ENCODE measurements around the gene LRRK1.

Gene LRRK1

DNA sequence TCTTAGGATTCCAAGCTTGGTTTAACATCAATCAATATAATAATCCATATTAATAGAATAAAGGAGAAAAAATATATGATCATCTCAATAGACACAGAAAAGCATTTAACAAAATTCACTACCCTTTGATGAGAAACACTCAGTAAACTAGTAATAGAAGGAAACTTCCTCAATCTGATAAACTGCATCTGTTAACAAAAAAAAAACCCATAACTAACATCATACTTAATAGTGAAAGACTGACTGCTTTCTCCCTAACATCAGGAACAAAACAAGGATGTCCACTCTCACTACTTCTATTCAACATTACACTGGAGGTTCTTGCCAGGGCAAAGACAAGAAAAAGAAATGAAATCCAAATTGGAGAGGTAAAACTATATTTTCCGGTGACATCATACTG, 30.5 kb downstream of the LRRK1 start:
- no peak for DNase-seq (ENCODE audit: low read depth in 2 of 2)
- TF ChIP-seq, protein P1, sequence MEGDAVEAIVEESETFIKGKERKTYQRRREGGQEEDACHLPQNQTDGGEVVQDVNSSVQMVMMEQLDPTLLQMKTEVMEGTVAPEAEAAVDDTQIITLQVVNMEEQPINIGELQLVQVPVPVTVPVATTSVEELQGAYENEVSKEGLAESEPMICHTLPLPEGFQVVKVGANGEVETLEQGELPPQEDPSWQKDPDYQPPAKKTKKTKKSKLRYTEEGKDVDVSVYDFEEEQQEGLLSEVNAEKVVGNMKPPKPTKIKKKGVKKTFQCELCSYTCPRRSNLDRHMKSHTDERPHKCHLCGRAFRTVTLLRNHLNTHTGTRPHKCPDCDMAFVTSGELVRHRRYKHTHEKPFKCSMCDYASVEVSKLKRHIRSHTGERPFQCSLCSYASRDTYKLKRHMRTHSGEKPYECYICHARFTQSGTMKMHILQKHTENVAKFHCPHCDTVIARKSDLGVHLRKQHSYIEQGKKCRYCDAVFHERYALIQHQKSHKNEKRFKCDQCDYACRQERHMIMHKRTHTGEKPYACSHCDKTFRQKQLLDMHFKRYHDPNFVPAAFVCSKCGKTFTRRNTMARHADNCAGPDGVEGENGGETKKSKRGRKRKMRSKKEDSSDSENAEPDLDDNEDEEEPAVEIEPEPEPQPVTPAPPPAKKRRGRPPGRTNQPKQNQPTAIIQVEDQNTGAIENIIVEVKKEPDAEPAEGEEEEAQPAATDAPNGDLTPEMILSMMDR (IDR thresholded peaks at IDR 0.05; ENCODE audit: low read depth, low read length): no peak
- H3K4me3 ChIP-seq (replicated peaks in 1 of 2; ENCODE audit: low read depth in 2 of 2, low read length in 2 of 2): no peak overlapping the region

DNA sequence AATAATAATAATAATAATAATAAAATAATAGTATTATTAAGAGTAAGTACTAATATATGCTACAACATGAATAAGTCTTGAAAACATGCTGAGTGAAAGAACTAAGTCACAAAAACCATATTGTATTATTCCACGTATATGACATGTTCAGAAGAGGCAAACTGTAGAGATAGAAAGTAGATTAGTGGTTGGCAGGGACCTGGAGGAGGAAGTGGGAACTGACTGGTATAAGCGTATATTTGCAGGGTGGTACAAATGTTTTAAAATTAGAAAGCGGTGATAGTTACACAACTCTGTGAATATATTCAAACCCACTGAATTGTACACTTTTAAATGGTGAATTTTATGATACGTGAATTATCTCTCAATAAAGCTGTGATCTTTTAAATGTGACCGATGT, 32.8 kb downstream of the LRRK1 start:
- no peak overlapping the region for H3K4me3 ChIP-seq (replicated peaks in 1 of 2; ENCODE audit: low read depth in 2 of 2, low read length in 2 of 2)

DNA sequence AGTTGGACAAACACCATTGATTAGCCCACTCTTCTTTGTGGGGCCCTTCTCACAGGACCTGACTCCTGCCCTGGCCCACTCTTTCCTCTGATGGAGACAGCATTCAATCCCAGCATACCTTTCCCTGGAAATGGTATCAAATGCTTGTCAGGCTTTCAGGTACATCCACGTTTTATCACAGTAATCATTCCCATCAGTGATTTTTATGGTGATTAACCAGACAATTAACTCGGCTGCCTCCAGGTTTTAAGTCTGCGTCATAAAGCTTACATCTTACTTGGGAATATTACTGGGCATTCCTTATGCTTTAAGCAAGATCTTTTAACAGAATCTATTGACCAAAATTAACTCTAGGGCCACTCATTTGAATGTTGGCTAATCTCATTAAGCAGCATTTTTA, 33.4 kb downstream of the LRRK1 start:
- TF ChIP-seq, protein P1 (IDR thresholded peaks at IDR 0.05; ENCODE audit: low read depth, low read length): no peak
- no peak for DNase-seq (ENCODE audit: low read depth in 2 of 2)

More for the DNA sequence above, 32.8 kb downstream of the LRRK1 start:
- no peak for DNase-seq (ENCODE audit: low read depth in 2 of 2)
- TF ChIP-seq, protein P1 (IDR thresholded peaks at IDR 0.05; ENCODE audit: low read depth, low read length): no peak

DNA sequence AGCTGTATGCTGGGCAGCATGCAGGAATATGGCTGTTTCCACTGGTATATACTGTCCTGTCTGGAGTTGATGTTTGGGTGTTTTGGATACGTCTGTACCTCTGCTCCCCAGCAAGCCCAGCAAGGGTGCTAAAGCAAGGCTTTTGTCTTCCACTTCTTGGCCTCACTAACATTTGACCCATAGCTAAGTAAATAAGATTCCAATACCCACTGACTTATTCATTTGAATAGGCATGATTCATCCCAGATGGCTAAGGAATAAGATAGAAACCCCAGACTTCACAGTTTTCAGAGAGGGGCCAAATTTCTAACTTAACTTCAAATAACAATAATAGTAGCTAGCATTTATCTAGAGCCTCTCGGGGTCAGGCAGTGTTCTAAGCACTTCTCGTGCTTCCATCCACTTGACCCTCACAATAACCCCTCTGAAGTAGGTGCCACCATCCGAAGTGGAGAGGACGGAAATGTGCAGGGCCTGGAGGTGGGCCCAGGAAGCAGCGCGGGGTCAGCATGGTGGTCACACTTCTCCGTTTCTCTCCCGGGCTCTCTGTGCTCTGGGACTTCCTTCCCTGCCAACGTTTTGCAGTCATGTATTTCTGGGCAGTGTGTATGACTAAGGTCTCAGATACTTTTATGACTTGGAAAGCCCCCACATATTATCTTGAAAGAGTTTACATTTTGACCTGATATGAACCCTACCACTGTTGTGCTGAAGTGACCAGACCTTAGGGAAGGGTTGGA, 39.3 kb downstream of the LRRK1 start:
- TF ChIP-seq, protein P1 (IDR thresholded peaks at IDR 0.05; ENCODE audit: low read depth, low read length): no peak
- H3K4me3 ChIP-seq (replicated peaks in 1 of 2; ENCODE audit: low read depth in 2 of 2, low read length in 2 of 2): no peak overlapping the region
- DNase-seq (ENCODE audit: low read depth in 2 of 2): peak; percentile 37 to 71

More for the DNA sequence above, 33.4 kb downstream of the LRRK1 start:
- H3K4me3 ChIP-seq (replicated peaks in 1 of 2; ENCODE audit: low read depth in 2 of 2, low read length in 2 of 2): no peak overlapping the region

DNA sequence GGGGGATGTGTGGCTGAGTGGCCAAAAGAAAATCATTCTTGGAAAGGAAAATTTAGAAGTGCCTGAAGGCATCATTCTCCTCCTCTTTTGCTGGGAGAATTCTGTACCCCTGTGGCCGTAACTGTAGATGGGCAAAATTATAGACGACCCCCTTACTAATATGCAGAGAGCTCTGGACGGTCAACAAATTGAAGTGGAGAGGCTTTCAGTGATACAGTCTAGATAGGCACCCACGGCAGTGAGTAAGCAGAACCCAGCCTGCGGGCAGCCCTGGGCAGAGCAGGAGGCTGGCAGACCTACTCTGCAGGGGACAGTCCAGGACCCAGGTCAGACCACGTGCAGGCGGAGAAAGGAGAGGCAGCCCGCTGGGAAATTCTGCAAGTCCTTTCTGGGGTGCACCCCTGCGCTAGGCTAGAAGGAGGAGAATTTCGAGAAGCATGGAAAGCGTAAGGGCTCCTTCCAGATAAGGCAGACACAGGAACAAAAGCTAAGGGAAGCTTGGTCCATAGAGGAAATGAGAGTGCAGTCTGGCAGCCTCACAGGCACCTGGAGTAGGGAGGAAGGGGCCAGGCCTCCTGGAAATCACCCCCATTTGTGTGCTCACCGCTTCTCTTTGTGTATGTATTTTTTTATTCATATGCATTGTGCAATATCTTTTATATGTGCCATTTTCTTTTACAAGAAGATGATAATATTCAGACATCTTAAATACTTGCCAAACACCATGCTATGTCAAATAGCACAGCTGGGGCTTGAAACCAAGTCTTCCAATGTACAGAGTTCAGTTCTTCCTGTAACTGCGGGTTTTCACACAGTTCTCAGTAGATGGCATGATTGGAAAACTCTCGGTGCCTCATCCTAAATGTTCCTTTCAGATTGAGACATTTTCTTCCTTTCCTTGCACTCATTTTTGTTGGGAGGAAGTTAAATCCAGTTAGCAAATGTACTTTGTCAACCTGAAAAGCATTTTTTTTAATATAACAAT, 40.2 kb downstream of the LRRK1 start:
- DNase-seq (ENCODE audit: low read depth in 2 of 2): peak; percentile 36 to 61
- TF ChIP-seq, protein P1 (IDR thresholded peaks at IDR 0.05; ENCODE audit: low read depth, low read length): no peak
- H3K4me3 ChIP-seq (replicated peaks in 1 of 2; ENCODE audit: low read depth in 2 of 2, low read length in 2 of 2): no peak overlapping the region

DNA sequence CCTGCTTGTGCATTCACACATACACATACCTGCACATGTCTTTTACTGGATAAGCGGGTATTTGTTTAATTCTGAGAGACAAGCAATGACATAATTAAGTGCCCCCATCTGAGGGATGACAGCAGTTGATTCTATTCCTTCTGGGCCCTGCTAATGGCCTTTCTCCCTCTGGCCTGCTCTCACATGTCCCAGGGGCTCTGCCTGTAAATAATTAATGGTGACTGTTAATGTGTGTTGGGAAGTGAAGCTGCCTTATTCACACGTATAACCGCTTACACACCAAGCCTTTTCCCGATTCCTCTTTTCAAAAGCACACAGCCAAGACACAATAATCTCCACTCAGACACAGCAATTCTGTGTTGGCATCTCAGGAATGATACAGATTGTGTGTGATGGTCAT, 47.8 kb downstream of the LRRK1 start:
- TF ChIP-seq, protein P1 (IDR thresholded peaks at IDR 0.05; ENCODE audit: low read depth, low read length): no peak
- no peak overlapping the region for H3K4me3 ChIP-seq (replicated peaks in 1 of 2; ENCODE audit: low read depth in 2 of 2, low read length in 2 of 2)
- DNase-seq (ENCODE audit: low read depth in 2 of 2): no peak
